ENCODE results near the gene TLR3.
"Not testable (repeated sequence)": the region's sequence is repeated elsewhere in the genome, so short reads cannot be mapped to it uniquely, and the experiment has no call there.

Gene TLR3

DNA sequence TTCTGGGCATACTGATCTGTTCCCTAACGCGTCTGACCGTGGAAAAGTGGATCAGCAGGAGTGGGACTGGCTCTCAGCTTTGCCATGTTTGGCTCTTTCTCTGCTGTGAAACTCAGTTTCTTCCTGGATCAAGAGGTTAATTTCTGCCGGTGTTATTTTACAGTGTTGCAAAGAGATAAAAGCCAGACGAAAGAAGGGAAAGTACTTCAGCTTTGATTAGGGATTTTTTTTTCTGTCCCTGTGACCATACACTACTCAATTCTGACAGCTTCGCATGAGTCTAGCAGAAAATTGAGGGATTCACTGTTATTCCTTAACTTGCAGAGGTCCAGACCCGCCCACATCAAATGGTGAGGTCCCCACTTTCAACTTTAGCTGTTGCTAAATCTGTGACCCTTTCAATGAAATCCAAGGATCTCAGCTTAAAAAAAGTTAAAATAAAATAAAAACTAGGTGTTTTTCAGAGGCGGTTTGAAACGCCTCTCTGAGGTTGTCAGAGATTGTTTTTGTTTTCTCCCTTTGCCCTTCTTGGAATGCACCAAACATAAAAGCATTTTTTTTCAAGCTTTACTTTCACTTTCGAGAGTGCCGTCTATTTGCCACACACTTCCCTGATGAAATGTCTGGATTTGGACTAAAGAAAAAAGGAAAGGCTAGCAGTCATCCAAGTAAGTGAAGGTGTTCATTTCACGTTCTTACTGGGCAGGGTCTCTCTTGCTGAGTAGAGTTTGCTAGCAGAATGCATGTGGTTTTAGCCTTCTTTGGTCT lies at the start of gene TLR3:
Gene TLR3, plus strand, starts transcription at position 576 of the 768 bp plus-strand sequence. CDS start 7,464 bp downstream, outside the sequence.
- DNase-seq: no peak

DNA sequence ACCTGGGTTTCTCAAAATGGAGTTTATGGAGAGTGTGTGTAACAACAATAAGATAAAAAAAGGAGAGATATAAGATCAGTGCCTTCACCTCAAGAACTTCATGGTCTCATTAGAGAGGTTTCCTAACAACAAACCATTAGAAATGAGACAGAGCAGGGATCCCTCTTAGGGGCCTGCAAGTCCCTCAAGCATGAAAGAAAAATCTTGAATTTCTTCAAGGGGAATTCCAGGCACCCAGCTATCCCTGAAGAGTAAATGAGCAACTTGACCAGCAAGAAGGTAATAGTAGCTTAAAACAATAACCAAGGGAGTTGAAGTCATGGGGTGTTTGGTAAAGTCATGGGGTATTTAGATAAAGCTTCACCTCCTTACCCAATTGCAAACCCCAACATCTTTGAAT lies 49.7 kb upstream of the TLR3 start:
- no peak for DNase-seq

DNA sequence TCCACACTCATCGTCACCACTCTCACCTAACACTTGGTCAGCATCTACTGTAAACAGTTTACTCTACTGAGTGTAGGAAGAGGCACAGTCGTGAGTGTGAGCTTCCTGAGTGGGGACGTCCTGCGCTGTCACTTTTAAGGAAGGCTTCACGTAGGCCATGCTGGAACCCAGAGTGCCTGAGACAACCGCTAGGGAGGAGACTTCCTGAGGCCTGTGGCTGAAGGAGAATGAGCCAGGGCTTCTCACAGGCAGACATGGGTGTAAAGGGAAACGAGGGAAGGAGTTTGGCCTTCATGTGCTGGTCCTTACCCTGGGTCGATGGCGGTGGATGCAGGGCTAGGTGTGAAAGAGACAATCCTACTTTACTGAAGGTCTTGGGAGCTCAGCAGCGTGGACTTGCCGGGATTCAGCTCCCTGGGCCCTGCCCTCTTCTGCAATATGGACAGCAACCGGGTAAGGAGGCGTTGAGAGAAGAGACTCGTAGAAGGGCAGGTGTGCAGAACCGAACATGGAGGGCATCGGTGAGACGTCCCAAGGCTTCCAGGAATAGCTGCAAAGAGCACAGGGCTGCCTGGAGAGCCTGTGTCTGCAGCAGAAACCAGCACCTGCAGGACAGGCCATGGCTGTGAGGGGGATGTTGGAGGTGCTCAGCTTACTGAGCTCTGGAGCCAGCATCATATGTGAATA lies 48.7 kb upstream of the TLR3 start:
- DNase-seq: no peak

GRCh38 chr4:186020793-186021407 lies 48.1 kb upstream of the TLR3 start:
- DNase-seq: no peak

GRCh38 chr4:186021461-186022167 lies 47.3 kb upstream of the TLR3 start:
- no peak for DNase-seq

DNA sequence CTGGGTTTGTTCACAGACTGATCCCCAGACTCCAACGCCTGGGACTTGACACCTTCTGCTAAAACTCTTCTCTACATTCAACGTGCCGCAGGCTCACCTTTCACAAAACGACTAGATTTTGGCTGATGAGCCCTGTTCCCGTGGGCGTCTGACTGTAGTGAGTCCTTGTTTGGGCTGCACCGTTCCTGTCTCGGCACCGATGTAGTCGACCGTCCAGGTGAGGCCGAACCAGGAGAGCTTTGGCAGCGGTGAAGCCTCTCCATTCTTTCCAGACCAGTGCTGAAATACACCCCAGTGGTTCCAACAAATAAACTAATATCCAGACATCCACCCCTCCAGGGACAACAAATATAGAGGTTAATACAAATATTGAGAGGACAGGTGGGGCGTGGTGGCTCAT lies 45.0 kb upstream of the TLR3 start:
- no peak for DNase-seq

DNA sequence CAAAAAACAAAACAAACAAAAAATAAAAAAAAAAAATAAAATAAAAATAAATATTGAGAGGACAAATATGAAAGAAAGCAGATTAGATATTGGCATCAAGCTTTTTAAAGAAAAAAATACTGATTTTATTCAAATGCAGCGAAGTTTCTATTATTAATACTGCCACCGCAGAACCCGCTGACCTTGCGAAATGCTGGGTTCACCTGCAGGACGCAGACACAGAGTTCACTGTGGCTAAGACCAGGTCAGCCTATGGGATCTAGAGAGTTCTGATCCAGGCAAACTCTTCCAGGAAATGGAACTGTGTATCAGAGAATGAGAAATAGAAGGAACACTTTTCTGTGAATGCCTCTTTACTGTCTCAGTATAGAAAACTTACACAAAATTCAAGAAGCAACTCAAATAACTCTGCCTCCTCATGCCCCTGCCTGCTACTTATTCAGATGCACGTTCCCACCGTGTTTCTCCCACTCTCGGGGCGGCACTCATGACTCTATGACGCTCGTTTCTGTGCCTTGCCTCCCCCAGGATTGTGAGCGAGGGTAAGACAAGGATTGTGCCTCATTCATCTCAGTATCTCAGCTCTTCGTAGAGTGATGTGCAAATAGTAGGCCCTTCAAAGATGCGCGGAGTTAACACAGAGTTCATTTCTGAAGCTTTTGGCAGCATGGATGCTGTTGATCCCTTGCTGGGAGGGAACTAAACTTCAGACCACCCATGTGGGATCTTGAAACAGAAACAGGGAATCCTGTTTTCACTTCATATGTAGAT lies 44.1 kb upstream of the TLR3 start:
- no peak for DNase-seq

DNA sequence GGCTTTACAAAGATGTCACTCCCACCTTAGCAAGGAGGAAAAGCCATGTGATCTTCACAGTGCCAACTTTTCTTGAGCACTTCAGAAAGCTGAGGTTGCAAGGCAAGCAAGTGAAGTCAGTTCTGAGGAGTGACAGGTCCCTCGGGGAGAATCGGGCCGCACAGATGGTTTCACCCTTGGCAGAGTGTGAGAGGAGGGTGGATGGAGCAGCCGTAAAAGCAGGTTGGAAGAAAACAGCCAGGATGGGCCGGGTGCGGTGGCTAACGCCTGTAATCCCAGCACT lies 43.6 kb upstream of the TLR3 start:
- DNase-seq: no peak

GRCh38 chr4:186027405-186027804 lies 41.6 kb upstream of the TLR3 start:
- DNase-seq: no peak

GRCh38 chr4:186029571-186030398 lies 39.2 kb upstream of the TLR3 start:
- DNase-seq: no peak

DNA sequence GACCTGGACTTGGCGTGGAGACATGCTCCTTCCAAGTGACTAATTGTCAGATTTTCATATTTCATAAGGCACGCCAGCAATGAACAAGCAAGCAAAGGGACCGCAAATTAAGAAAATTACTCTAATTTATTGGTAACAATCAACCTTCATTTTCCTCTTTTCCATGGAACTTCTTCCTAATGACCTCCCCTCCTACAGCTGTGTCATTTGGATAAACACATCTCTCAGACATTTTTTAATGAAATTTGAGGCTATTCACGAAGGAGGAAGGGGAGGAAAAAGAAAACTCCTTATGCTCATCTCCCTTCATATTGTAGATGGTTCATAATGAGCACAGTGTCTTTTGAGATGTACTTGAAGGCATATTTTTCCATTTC lies 38.6 kb upstream of the TLR3 start:
- DNase-seq: no peak

DNA sequence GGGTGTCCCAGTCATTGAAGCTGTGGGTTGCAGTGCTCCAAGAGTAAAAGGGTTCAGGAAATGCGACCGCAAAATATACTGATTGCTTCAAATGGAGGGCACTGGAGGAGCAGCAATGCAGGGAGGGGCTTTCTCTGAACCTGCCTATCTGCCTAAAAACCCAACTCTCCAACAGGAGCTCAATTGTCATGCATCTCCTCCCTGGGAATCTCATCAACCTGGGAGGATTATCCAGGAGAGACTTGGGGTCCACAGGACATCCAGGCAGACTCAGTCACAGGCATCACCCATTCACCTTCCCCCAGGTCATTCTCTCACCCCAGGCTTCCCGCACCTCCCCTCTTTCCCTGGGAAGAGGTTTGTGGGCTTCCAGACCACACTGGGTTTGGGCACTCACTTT lies 38.2 kb upstream of the TLR3 start:
- no peak for DNase-seq

- DNase-seq: no peak
These were observed 36.7 kb upstream of the TLR3 start for GRCh38 chr4:186032259-186032658.

- DNase-seq: no peak
These were observed 35.9 kb upstream of the TLR3 start for GRCh38 chr4:186033027-186033426.

GRCh38 chr4:186034613-186035012 lies 34.3 kb upstream of the TLR3 start:
- not testable (repeated sequence) for DNase-seq

- DNase-seq: no peak
These were observed 31.9 kb upstream of the TLR3 start for GRCh38 chr4:186036976-186037581.

- DNase-seq: no peak
These were observed 31.0 kb upstream of the TLR3 start for GRCh38 chr4:186037692-186038658.

DNA sequence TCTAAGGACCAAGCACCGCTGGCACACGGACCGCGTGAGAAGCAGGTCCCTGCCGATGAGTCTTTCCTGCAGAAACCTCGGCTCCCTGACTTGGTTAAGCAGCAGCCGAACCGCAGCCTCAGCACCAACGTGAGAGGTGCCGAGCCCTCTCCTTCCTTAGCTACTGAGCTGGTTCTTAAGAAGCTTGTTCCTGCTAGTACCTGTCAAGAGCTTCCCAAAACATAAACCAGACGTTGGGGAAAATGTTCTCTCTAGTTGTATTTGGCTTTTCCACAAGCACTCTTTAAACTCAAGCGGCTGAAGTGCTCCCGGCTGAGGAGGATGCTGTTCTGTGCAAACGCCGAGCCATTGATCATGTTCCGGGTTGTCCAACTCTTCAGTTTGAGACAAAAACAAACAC lies 29.3 kb upstream of the TLR3 start:
- no peak for DNase-seq

DNA sequence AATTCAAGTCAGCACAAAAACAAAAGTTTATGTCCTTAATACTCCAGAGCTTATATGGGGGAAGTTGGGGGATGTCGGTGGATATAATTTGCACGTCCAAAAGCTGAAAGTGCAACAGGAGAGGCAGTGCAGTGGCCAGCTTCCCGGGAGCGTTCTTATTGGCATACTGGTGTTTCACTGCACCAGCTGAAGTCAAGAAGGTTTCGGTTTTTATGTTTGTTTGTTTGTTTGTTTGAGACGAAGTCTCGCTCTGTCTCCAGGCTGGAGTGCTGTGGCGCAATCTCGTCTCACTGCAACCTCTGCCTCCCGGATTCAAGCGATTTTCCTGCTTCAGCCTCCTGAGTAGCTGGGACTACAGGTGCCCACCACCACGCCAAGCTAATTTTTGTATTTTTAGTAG lies 28.6 kb upstream of the TLR3 start:
- no peak for DNase-seq

DNA sequence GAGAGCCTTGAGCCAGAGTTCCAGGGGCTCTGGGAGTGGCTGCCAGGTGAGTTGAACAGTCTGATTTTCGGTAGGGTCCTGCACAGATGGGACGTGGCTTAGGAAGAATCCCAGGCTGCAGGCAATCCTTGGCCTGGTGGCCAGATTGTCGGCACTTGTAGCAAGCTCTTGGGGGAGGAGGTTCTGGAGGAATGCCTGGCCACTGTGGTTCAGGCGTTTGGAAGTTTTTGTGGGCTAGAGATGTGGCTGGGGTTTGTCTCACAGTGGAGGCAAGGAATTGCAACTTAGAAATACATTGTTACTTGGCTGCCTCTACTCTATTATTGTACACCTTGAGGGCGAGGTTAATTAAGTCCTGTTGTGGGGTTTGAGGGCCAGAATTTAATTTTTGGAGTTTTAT lies 21.5 kb upstream of the TLR3 start:
- not testable (repeated sequence) for DNase-seq

All from activated naive CD4-positive, alpha-beta T cell treated with anti-CD3 and anti-CD28 coated beads, Interleukin-2, amount 50 U/mL, for 16 hours (primary cell).